Activated effector memory CD4-positive, alpha-beta T cell treated with Interleukin-2 at 50 U/mL for 16 hours (primary cell): Measurements from ENCODE around the gene TERT.
A peak's percentile ranks its signal among the peaks of the same experiment; 100 is the strongest.

Source experiments
- DNase-seq: peaks from one replicate; pipeline ENCODE4 v3.0.0-alpha.2; 2020

The TERT gene

DNA sequence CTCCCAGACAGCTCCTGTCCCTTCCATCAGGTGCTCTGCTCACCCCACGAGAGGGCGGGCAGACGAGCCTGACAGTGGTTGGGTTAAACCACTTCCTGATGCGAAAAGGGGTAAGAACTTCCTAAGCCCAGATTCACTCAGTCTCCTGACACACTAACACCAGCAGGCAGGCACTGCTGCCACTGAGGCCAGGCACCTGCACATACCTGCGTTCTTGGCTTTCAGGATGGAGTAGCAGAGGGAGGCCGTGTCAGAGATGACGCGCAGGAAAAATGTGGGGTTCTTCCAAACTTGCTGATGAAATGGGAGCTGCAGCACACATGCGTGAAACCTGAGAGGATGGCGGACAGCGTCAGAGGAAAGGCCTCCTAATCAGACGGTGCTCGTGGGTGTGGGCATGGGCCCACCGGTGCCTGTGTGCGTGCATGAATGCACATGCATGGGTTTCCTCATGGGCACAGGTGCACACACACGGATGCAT lies 39.7 kb downstream of the TERT start:
- DNase-seq = peak; percentile 49

DNA sequence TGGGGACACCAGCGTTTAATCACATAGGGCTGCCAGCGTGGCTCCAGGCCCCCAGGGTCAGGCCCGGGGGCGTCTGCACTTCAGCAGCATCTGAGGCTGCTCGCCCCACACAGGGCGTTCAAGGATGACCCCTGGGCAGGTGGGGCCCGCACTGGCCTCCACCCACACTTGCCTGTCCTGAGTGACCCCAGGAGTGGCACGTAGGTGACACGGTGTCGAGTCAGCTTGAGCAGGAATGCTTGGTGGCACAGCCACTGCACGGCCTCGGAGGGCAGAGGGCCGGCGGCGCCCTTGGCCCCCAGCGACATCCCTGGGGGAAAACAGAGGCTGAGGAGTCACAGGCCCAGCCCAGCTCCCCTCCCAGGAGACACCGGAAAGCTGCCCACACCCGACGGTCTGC lies 40.7 kb downstream of the TERT start:
- no peak for DNase-seq

DNA sequence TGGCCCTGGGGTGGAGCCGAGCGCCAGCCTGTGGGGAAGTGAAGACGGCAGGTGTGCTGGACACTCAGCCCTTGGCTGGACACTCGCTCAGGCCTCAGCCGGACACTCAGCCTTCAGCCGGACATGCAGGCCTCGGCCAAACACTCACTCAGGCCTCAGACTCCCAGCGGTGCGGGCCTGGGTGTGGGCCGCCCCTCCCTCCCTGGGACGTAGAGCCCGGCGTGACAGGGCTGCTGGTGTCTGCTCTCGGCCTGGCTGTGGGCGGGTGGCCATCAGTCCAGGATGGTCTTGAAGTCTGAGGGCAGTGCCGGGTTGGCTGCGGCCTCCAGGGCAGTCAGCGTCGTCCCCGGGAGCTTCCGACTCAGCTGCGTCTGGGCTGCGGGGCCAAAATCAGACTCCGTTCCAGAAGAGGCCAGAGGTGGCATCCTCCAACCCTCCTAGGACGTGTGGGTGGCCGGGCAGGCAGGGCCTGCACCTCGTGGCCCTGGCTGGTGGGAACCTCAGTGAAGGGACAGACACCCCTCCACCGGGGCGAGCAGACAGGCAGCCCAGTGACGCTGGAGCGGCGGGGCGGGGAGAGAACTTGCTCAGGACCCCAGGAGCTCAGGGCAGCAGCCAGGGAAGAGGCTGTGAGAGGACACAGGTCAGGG lies 41.3 kb downstream of the TERT start:
- no peak for DNase-seq

DNA sequence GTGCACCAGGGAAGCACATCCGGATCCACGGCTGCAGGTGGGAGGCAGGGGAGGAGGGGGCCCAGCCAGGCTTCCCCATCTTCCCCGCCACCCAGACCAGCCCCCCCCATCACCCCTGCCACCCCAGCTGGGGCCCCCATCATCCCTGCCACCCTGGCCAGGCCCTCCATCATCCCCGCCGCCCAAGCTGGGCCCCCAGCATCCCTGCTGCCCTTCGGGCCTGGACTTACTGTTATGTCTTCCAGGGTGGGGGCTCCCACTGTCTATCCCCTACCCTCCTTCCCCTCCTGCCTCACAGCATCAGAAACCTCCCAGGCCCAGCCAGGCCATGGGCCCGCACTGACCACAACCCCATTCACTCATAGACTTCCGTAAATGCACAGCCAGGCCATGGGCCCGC lies 42.2 kb downstream of the TERT start:
- no peak for DNase-seq

DNA sequence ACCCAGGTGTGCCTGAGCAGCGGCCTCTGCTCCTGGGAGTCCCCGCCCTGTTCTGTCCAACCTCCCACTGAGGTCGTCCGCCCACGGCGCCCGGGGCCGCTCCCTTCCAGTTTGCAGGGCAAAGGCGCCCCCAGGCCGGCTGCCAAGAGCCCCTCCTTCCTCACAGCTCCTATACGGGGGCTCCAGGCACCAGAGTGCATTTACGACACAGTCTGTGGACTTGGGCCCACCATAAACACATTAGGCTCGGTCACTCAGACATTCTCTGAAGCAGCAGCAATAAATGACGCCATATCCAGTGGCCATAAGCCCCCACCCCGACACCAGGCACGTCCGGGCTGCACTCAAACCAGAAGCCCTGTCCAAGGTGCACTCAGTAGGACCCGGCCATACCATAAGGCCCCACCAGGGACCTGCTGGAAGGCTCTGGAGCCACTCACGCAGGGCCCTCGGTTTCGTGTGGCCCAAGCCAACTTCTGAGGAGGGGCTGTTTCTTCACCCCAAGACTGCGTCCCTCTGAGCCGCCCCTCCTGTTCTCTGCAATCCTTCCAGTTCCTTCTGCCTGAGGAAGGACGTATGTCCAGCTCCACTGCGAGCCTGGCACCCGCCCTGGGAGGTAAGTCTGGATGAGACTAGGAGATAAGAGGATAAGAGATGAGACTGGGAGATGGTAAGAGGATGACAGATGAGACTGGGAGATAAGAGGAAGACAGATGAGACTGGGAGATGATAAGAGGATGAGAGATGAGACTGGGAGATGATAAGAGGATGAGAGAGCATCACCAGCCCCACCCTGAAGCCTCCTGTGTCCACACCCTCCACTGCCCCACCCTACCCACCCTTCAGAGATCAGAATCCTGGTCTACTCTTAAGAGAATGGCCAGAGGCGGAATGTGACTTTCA lies 42.9 kb downstream of the TERT start:
- DNase-seq = no peak

DNA sequence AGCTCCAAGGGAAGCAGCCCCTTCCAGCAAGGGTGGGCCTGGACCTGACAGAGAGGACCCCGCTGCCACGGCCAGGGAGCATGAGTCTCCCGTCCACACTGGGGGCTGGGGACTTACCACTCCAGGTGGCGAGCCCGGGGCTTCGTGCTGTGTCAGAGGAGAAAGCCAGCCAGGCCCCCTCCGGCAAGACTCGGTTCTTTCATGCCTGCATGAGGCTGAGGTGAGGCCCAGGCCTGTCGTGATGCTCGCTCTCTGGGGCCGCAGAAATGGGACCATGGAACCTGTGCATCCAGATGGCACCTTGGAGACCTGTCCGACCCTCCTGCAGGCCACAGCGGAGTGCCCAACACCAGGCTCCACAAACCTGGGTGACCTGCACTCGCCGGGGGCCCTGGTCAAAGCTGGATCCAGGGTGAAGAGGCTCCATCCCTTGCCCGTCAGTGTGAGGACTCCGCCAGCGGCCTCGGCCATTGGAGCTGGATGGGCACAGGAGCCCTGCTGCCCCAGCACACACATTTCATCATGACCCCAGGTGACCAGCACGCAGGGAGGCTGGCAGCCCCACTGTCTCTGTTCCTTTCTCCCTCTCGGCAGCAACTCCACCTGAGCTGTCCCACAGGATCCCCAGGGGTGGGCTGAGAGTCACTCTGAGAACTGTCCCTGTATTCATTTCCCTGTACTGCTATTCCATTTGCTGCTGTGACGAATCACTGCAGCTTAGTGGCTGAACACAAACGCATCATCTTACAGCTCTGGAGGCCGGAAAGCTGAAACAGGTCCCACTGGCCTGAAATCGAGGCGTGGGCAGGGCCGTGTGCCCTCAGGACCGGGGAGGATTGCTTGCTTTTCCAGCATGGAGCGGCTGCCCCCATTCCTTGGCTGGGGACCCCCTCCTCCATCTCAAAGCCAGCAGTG lies 45.2 kb downstream of the TERT start:
- no peak for DNase-seq

DNA sequence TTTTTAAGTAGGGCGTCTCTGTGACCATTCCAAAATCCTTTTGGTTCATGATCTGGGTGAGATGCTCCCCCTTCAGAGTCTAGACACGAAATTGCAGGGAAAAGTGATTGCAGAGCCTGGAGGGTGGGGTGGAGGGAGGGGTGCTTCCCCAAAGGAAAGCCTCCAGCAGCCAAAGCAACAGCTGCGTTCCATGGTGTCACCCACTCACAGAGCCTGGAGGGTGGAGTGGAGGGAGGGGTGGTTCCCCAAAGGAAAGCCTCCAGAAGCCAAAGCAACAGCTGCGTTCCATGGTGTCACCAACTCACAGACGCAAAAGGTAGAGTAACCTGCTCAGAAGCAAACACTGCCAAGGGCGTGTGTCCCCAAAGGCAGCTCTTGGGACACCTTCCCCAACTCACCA lies 47.1 kb downstream of the TERT start:
- DNase-seq = no peak

DNA sequence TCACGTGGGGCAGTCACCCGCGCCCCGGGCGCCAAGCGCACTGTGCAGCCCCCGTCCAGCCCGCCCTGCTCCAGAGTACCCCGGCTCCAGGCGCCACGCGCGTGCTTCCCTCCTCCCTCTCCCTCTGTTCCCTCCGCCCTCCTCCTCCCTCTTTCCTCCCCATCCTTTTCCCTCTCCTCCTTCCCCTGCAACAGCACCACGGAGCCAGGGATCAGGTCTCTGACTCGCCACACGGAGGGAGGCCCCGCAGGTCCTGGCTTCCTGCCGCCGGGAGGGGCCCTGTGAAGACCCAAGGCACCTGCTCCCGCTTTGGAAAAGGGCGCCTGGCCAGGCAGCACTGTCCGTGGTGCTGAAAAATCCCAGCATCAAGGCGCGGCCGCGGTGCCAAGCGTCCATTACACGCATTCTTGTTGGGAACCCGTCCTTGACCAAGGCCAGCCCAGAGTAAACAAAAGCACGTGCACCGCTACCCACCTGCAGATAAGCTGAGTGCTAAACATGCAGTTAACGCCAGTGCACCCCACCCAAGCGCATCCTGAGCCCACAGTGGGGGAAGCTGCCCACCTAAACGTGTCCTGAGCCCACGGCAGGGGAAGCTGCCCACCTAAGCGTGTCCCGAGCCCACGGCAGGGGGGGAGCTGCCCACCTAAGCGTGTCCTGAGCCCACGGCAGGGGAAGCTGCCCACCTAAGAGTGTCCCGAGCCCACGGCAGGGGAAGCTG lies 48.0 kb downstream of the TERT start:
- no peak for DNase-seq

DNA sequence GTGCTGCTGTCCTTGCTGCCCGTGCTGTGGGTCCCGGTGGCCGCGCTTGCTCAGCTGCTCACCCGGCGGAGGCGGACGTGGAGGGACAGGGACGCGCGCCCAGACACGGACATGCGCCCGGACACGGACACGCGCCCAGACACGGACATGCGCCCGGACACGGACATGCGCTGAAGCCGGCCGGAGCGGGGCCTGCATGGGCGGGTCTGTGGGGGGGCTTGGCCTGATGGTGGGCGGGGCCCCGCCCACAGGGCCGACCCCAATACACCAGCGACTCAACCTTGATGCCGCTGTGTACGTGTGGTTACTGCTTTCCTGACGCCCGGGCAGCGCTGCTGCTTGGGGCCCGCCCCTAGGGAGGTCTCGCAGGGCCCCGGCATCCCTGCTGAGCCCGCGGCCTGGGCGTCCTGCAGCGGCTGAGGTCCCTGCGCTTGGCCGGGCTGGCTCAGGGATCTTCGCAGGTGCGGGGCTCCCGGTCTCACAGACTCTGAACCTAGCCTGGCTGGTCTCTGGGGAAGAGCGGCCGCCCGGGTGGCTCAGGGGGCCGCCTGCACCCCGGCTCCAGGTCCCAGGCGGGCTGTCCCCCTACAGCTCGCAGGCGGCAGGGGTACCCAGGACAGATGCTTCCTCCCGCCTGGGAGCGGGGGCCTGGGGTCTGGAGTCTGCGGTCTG lies 48.8 kb downstream of the TERT start:
- no peak for DNase-seq

DNA sequence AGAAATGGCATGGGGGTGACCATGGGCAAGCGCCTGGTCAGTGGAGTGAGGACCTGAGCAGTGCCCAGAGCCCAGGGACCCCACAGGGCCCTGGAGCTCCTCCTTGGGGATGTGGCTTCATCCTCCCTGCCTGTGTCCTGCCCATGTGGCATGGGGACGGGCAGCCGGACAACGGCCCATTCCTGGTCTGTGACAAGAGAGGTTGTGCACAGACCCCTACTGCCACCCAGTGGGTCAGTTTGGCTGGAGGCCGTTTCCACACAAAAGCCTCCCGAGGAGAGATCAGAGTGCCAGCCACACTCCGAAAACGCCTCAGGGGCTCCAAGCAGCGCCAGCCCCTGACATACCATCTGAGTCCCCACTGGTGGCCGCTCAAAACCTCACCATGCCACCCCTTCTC lies 49.9 kb downstream of the TERT start:
- DNase-seq = no peak

DNA sequence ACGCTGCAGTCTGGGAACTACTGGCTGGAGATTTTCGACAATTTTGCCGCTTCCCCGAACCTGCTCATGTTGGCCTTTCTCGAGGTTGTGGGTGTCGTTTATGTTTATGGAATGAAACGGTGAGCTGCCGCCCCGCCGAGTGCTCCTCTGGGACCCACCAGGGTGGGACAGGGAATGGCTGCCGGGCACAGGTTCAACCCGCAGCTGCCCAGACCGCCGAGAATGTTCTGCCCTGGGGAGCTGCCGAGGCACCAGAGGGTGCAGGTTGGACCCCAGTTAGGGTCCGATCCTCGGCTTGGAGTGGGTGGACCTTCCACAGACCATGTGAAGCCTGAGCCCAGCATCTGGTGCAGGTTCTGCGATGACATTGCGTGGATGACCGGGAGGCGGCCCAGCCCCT lies 50.6 kb downstream of the TERT start:
- no peak for DNase-seq

DNA sequence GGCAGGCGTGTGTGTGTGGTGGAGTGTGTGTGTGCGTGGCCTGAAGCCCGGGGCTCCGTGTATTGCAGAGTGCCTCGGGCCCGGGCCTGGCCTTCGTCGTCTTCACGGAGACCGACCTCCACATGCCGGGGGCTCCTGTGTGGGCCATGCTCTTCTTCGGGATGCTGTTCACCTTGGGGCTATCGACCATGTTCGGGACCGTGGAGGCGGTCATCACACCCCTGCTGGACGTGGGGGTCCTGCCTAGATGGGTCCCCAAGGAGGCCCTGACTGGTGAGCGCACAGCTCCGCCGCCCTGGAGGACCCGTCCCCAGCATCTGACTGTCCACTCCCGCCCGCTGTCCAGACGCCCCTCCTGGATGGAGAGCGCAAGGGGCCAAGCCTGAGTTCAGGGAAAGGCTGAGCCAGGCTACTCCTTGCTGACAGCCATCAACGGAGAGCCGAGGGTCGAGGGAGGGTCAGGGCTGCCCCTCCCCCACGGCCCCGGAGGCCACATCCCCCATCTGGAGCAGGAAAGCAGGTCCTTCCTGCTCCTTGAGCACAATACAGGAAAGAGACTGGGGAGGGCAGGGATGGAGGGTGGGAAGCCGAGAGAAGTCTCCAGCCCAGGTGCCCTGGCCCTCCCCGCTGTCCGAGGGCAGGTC lies 51.3 kb downstream of the TERT start:
- DNase-seq = no peak

DNA sequence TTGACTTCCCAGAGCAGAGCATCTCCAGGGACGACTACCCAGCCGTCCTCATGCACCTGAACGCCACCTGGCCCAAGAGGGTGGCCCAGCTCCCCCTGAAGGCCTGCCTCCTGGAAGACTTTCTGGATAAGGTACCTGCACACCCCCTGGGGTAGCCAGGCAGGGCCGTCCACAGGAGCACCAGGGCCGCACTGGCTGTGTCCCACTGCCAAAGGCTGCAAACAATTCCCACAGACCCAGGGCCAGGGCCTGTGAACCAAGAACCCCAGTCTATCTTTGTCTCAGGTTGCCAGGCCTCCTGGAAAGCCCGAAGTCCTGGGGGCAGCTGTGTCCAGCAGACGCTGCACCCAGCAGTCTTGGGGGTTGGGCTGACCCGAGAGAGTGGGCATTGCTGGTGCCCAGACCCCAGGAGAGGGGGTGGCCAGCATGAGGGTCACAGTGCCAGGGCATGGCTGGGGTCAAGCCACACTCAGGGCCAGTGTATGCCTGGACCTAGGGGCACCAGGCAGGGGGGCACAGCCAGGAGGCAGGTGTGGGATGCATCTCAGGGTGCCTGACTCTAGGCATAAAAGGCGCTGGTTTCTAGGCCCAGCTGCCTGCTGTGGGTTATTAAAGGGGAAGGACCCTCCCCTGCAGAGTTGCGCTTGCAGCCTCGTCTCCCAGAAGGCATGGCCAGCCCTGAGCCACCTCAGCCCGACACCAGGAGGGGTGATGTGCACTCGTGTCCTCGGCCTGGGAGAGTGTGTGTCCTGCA lies 52.0 kb downstream of the TERT start:
- no peak for DNase-seq

DNA sequence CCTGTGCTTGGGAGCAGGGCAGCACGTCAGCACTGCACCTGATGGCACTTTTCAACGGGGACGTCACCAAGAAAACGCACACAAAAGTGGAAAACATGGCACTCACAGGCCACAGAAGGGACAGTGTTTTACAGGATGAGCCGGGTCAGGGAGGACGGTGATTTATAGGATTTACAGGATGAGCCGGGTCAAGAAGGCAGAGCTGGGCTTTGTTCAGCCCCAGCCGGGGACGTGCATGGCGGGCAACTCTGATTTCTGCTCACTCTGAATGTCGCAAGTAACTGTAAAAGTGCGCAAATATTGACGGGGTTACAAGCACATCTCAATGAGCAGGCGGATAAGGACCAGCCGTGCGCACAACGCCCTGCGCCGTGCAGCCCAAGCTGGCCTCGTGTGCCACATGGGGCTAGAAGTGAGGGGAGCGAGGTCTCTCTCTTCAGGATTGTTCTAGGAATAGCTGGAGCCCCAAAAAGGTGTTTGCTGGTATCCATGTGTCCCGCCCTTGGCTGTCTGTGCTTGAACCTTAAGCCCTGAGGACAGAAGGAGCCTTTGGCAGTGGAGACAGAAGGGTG lies 53.3 kb downstream of the TERT start:
- no peak for DNase-seq

DNA sequence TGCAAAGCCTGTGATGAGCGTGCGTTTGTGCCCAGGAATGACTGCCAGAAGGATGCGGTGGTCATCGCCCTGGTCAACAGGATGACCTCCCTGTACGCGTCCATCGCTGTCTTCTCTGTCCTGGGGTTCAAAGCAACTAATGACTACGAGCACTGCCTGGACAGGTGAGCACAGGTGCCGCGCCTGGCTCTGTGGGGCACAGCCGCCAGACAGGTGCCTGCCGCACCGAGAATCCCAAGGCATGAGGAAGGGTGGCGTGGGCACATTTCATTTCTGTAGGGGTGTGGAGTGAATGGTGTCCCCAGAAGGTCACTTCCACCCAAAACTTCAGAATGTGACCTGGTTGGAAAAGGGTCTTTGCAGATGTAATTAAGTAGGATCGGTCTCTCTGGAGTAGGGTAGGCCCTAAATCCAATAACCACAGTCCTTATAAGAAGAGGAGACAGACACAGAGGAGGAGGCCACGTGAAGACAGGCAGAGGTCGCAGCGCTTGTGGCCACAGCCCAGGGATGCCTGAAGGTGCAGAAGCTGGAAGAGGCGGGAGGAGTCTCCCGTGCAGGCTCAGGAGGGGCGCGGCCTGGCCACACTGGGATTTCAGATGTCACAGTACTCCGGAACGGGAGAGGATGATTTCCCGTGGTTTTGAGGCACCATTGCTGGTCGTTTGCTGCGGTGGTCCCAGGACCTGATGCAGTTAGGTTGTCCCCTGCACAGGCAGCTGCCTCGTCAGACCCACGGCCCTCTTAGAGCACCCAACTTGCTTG lies 54.2 kb downstream of the TERT start:
- no peak for DNase-seq

DNA sequence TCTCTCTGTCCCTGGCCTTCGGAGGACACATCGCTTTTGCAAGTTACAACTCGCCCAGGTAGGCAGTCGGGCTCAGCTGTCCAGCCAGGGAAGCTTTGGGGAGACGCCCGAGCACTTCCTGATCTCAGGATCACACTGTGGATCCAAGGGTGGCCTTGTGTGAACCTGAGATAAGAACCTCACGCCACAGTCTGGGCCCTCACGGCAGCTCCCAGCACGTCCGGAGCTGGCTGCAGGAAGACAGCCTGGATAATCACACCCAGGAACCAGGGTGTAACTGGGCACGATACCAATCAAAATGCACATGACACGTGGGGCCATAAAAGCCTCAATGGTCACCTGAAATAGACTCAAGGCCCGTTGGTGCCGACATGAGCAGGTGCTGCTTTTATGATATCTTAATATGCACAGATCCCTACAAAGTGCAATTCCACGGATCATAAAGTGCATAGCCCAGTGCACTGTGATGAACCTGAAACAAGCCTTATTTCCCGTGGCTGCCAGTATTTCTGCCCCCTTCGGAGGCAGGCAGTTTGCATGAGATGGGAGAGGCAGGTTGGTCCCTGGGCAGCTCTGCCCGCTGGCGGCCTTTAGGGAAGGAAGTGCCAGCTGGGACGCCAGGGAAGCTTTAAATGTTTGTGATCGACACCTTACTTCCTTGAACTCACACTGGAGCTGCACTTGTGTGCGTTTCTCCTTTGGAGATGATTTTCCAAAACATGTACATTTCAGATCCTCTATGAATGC lies 55.2 kb downstream of the TERT start:
- no peak for DNase-seq

DNA sequence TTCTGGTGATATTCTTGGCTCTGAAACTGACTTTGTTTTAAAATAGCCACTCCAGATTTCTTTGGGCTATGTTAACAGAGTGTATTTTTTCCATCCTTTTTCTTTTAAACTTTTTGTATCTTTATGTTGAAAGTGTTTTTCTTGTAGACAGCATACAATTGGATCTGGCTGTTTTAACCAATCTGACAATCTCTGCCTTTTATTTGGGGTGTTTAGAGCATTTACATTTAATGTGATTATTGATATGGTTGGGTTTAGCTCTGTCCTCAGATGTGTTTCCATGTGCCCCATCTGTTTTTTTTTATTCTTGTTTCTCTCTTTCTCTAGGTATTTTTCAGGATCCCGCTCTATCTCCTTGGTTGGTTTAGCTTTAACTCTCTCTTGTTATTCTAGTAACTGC lies 59.0 kb downstream of the TERT start:
- DNase-seq = no peak

DNA sequence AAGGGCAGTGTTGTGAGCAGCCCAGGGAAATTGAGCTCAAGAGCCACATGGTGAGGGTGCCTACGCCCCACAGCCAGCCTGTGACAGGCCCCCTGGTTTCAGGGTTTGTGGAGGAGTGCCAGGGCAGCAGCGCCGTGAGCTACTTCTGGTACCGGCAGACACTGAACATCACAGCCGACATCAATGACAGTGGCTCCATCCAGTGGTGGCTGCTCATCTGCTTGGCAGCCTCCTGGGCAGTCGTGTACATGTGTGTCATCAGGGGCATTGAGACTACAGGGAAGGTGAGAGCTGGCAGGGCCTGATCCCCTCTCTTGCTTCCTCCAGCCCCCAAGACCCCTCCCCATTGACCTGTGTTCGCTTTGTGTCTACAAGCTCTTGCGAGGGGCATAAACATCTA lies 59.5 kb downstream of the TERT start:
- DNase-seq = no peak

DNA sequence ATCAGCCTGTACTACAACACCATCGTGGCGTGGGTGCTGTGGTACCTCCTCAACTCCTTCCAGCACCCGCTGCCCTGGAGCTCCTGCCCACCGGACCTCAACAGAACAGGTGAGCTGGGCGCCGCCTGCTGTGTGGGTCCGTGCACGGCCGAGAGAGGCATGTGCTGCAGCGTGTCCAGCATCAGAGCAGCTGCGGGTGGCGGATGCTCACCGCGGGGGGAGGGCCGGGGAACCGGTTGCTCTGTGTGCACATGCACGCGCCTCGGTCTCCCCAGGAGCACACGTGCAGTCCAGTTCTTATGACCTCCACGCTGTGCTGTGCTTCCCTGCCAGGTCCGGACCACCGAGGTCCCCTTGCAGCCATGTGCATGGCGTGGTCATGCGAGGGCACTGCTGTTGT lies 62.1 kb downstream of the TERT start:
- no peak for DNase-seq
